HG02840 (cell line): Measurements from ENCODE around the gene MICAL2.

Experiments
- ATAC-seq: cut with Tn5 transposase; IDR thresholded peaks from one replicate; pipeline ENCODE4 v1.9.1; 2021; ENCODE audit warnings: mild to moderate bottlenecking, moderate library complexity, moderate number of reproducible peaks; ENCODE audit not compliant: unreplicated experiment, low FRiP score

MICAL2 gene

GRCh38 chr11:12290477-12290922, 180.1 kb downstream of the MICAL2 start:
- no peak for ATAC-seq

DNA sequence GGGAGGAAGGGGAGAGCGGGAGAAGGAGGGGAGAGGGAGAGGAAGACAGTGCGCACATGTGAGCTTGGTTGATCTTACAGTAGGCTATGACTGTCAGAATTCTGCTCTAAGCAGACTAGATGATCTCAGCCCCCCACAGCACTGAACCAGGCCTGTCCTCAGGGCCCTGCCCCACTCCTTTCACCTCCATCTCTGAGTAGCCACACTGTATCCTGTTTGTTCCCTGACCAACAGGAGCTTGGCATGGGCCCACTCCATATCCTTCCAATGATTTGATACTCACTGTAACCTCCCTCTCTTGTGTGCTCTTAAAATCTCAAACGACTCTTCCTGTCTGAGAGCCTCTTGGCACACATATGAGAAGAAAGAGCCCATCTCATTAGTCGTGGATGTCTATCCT, 180.9 kb downstream of the MICAL2 start:
- no peak for ATAC-seq

- no peak for ATAC-seq
Measured at GRCh38 chr11:12291766-12292165, 181.4 kb downstream of the MICAL2 start.

DNA sequence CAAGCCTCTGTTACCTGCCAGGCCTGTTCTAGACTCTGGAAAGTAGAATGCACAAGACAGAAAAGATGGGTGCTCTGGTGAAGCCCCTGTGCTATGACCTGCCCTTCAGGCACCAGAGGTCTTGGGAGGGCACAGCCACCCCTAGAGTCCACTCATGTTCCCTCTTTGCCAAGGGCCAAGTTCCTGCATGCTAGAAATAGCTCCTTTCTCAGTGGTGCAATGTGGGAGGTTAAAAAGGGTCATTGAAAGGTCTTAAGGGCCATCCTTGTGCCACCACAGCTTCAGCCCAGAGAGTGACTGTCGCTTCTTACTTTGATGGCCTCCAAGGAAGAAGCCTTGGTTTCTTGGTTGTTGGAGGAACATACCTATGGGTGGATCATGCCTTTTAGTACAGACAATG, 182.4 kb downstream of the MICAL2 start:
- ATAC-seq = no peak

DNA sequence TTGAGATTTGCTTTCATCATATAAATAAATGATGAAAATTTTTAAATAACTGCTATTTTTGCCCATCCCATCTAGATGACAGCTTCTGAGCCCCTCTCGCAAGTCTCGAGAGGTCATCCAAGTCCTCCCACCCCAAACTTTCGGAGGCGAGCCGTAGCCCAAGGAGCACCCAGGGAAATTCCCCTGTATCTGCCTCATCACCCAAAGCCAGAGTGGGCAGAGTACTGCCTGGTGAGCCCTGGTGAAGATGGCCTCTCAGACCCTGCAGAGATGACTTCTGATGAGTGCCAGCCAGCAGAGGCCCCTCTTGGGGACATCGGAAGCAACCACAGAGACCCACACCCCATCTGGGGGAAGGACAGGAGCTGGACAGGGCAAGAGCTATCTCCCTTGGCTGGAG, 183.1 kb downstream of the MICAL2 start:
- ATAC-seq = no peak

DNA sequence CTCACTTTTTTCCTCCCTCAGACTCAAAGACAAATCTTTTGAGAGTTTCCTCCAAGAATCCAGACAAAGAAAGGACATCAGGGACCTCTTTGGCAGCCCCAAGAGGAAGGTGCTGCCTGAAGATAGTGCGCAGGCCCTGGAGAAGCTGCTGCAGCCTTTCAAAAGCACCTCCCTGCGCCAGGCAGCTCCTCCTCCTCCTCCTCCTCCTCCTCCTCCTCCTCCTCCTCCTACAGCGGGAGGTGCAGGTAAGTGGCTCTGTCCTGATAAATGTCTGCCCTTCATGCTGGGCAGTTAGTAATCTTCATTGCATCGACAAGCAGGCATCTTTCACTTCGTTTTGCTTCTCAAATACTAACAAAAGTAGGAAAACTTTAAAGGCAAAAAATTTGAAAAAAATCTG, 184.2 kb downstream of the MICAL2 start:
- ATAC-seq = no peak

DNA sequence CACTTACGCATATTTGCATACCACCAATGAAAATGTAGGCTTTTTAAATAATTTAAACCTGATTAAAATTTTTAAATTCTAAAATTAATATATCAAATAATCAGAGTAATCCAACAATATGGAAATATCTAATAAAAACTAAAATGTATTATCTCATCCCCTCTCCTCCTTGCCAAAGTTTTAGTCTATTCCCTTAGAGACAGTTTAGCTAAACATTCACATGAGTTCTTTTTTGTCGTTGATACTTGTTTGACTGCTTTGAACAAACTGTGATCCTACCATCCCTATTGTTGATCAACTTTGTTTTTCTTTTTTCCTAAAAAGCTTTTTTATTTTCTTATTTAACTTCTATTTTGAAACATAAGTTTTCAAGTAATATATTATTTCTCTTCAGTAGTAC, 185.6 kb downstream of the MICAL2 start:
- no peak for ATAC-seq

DNA sequence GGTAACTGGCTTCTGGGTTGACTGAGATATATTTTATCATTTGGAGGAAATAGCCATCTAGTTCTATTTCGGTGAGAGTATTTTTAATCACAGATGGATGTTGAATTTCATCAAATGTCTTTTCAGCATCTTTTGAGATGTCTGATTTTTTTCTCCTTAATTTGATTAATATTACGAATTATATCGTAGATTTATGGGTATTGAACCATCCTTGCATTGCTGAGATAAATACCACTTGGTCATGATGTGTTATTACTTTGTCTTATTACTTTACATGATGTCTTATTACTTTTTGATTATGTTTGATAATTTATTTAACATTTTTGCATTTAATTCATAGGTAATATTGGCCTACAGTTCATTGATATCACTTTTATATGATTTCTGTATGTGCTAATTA, 188.2 kb downstream of the MICAL2 start:
- no peak for ATAC-seq

- no peak for ATAC-seq
Measured at GRCh38 chr11:12301379-12301778, 191.0 kb downstream of the MICAL2 start.

DNA sequence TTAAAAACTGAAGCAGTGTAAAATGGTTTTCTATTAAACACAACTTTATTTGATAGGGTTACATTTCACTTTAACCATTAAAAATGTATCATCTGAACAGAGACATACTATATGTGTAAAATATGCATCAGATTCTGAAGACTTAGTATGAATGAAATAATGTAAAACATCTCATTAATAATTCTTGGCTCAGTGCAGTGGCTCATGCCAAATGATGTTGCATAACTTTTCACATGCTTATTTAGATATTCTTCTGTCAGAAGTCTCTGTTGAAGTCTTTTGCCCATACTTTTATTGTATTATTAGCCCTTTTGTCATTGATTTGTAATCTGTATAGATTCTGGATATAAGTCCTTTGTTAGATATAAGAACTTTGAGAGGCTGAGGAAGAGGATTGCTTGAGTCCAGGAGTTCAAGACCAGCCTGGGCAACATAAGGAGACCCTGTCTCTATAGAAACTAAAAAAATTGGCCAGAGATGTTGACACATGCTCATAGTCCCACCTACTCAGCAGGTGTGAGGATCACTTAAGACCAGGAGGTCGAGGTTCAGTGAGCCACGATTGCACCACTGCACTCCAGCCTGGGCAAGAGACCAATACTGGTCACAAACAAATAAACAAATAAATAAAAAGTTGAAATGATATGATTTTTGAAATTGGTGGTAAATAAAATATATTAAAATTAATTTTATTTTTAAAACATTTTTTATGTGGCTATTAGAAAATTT, 193.2 kb downstream of the MICAL2 start:
- ATAC-seq = no peak

DNA sequence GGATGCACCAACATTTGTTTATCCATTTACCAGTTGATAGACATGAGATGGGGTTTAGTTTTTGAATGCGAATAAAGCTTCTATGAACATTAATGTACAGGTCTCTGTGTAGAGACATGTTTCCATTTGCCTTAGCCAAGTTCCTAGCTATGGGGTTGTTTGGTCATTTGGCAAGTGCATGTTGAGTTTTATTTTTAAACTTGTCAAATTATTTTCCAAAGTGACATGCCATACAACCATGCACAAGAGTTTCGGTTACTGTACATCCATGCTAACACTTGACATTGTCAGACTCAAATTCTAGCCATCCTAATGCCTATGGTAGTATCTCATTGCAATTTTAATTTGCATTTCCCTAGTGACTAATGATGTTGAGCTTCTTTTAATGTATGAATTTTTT, 196.4 kb downstream of the MICAL2 start:
- no peak for ATAC-seq

GRCh38 chr11:12312132-12312531, 201.7 kb downstream of the MICAL2 start:
- no peak for ATAC-seq
